Embryonic facial prominence (tissue), 1 donor: ENCODE measurements around the gene SLC22A2.

Experiments used
- DNase-seq: peaks from one replicate; pipeline ENCODE4 v3.0.0-alpha.2; 2016; ENCODE audit errors: extremely low spot score

The SLC22A2 gene

DNA sequence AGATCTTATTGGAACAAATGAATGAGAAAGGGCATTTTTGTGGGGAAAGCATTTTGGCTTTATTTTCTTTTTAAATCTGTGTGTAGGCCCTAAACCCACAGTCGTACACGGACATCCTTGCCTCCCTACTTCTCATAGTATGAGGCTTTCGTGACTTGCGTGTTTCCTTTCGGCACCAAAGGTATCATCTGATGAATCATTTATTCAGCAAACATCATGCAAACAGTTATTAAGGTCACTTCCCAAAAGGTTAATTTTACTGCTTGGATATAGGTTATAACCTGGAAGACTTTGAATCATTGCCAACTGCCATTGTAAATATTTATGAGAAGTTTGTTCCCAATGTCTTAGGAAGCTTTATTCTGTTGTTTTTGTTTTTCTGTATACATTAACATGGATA lies 15.1 kb upstream of the SLC22A2 start:
- DNase-seq: no peak

DNA sequence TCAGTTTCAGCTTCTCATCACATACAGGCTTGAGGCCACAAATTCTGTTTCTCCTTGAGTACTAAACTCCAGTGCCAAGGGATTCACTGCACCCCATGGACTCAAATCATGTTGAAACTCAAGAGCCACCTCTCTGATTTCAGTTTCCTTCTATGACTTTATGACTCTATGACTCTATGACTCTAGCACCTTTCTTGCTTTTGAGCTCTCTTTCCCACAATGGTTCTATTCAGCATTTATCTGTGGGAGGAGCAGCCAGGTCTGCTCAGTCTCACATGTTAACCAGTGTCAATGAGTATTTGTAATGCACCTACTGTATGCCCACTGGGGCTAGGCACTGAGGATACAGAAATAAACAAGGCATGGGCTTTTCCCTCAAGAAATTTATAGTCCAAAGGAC lies 14.6 kb upstream of the SLC22A2 start:
- no peak for DNase-seq

DNA sequence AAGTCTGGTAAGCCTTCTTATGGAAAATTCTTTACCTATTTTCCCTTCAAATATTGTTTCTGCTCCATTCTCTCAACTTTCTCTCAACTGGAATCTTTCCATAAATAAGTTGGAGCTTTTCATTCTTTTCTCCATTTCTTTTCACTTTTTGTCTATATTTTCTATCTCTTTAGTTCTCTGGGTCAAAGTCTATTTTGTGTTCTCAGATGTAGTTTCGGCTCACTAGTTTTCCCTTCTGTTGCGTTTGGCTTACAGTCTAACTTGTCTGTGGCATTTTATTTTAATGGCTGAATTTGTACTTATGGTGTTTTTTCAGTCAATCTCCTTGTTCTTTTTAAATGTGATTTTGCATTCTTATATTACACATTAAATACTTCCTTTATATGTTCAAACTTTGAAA lies 14.1 kb upstream of the SLC22A2 start:
- no peak for DNase-seq

DNA sequence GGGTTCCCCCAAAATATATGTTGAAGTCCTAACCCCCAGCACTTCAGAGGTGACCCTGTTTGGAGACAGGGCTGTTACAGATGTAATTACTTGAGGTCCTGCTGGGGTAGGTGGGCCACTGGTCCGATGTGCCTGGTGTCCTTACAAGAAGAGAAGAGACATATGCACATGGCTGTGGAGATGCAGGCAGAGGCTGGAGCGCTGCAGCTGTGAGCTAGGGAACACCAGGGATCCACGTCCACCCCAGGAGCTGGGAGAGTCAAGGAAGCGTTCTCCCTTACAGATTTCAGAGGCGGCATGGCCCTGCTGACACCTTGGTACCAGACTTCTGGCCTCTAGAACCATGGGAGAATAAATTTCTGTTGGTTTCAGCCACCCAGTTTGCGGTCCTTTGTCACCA lies 11.7 kb upstream of the SLC22A2 start:
- no peak for DNase-seq

DNA sequence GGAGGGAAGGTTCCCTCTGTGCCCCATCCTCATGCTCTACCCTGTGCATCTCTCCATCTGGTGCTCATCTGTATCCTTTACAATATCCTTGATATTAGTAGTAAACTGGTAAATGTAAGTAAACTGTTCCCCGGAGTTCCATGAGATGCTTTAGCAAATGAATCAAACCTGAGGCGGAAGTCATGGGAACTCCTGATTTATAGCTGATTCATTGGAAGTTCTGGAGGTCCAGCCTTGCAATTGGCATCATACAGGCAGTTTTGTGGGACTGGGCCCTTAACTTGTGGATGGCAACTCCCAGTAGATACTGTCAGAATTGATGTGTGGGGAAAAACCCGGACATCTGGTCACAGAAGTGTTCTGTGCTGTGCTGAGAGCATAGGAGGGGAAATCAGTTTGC lies 11.2 kb upstream of the SLC22A2 start:
- DNase-seq: no peak

DNA sequence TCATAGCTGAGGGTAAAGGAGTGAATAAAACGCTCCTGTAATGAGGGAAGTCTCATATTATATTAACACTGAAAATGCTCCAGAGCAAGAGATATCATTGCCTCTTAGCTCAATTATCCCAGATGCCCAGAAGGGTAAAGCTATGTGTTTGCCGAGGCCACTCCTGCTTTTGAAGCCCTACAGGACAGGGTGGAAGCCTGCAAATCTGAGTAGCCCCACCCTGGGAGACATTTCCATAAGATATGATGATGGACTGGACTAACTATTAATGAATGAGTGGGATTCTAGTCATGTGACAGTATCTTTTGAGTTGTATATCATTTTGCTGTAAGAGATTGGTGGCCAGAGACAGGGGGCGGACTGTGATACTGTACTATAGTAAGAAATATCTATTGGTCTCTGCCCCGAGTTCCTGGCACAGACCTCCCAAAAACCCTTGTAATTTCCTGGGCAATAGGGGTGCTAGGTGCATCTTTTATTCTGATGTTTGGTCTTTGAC lies 10.5 kb upstream of the SLC22A2 start:
- DNase-seq: no peak

DNA sequence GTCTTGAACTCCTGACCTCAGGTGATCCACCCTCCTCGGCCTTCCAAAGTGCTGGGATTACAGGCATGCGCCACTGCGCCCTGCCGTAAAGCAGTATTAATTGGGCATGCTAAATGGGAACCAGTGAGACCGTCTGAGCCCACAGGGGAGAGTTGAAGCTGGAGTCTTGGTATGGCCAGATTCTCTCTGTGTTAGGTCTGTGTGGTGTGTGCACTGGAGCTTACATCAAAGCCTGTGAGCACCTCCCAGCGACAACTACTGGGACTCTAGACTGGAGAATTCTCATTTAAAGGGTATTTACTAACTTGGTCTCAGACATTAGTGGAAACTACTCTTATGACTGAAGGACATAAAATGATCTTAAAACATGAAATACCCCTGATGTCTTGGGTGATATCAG lies 8.5 kb upstream of the SLC22A2 start:
- no peak for DNase-seq

DNA sequence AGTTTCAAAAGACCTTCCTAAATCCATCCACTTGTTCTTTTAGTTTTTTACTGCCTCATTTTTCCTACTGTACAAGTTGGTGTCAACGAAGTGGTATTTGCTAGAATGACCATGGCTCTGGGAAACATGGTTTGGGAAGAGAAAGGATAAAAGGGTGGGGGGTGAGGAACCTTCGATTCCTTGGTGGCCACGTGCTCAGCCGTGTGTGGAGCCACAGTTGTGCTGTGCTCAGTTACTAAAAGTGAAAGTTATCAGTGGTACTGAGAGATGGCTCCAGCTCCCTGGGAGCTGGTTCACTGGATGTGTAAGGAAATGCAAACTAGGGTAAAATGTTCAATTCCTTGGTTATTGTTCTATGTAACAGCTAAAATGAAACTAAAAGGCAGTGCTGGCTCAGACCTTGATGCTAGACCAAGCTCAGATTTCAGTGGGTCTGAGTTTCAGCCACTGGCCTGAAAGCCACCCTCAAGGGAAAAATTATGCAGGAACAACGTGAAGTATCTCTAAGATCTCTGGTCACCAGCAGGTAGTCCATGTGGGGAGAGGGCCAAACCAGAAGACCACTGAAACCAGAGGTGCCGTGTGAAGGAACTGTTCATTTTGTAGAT lies 7.4 kb upstream of the SLC22A2 start:
- no peak for DNase-seq

DNA sequence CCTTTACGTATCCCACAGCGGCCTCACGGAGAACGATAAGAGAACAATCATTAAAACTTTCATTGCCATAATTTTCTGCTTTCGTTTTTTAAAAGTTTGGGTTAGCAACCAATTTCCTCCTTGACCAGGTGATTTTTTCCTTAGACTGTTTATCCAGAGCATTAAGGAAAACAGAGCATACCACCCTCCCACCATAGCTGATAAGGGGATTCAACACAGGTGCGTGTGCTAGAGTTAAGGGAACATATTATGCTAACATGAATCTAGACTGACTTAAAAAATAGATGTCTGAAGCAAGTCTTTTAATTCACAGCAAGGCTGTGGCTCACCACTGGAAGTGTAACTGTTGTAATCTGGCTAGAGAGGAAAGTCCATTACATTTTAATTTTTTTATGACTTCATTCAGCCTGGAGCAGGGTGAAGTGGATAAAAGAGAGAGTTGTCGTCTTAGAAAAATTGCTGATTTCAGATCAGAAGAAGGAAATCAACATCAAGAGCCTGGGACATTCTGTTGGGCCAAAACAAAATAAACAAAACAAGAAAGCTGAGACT lies 5.5 kb upstream of the SLC22A2 start:
- no peak for DNase-seq

DNA sequence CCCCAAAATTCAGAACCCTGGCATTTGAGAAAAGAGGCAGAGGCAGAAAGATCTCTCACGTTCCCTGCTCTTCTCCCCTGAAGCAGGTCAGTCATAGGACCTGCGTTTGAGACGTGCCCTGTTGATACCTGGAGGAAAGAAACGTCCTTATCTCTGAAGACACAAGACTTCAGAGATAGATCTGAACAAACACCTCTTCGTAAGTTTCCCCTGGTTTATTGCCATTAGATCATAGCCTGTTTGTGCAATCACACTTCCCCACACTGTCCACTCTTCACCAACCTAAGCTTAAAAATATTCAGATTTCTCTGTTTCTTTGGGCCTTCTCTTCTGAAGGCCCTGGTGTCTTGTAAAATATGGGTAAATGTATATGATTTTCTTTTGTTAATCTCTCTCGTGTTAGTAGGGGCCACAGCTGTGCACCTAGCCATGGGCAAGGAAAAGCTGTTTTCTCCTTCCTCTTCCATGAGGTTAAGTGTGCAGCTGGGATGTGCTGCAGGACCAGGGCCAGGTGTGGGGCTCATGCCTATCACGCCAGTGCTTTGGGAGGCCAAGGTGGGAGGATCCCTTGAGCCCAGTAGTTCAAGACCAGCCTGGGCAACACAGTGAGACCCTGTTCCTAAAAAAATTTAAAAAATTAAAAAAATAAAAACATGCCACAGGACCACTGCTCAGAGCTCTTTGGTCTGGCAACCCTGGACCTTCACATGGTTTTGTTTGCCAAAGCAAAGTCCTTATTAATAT lies 4.7 kb upstream of the SLC22A2 start:
- no peak for DNase-seq

DNA sequence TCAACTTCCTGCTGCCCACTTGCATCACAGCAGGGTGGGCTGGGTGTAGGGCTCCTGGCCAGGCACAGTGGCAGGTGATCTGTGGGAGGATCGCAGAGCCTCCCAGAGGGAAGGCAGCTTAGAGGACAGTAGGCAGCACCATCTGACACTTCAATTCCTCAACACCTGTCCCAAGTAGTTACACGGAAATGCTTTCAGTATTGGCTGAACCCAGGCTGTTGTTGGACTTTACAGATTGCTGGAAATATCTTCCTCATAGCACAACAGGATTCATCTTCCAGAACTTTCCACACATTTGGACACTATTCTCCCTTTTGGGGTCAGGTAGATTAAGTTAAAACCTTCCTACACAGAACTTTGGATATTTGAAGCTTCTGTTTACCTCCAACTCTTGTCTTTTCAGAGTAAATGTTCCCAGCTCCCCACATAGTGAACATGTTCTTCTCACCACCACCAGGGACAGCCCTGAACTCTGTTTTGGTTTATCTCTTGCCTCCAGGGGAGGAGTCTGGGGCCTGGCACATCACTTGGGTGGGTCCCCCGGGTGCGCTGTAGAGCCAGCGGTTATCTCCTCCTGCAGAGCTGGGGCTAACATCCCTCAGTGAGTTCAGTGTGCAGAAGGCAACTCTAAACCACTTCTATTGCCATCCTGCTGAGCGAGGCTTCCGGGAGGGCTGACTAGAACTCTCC lies 3.5 kb upstream of the SLC22A2 start:
- no peak for DNase-seq

DNA sequence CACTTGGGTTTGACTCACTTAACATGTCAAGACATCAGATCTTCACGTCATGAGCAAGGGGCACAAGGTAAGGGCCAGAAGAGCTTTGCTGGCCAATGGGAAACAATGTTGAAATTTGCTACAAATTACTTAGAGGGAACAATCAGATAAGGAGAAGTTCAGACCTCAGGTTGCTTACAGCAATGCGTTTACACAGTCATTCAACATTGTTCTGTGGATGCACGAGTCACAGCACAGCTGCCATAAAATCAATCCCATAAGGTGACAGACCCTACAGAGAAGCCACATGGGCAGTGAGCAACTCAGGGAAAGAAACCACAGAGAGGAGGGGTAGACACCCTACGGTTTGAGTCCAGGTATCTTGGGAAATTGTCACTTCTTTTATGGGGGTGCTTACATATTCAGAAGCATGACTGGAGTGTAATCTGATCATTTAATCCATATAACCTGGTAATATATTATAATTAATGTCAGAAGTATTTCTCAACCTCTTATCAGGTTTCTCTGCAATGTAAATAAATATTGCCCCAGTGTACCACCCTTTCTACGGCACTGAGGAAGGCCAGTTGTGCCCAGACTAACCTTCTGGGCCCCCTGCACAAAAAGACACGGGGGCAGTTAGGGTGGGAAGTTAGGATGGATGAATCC lies 2.3 kb upstream of the SLC22A2 start:
- DNase-seq: no peak

DNA sequence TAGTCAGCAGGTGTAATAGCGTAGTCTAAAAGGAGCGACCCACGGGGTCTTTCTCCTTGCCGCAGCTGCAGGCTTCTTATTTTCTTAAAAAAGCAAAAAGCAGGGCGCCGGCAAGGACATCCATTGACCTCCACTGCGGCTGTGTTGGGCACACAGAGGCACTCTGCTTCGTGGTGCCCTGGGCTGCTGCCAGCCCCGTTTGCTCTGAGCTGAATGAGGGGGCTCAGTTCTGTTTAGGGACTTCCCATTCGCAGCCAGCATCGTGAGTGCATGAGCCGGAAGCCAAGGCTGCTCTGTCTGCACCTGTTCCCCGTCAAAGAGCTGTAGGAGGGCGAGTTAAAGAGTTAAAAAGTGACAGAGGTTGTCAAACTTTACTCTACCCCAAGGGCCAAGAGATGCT lies 1.7 kb upstream of the SLC22A2 start:
- DNase-seq: no peak

DNA sequence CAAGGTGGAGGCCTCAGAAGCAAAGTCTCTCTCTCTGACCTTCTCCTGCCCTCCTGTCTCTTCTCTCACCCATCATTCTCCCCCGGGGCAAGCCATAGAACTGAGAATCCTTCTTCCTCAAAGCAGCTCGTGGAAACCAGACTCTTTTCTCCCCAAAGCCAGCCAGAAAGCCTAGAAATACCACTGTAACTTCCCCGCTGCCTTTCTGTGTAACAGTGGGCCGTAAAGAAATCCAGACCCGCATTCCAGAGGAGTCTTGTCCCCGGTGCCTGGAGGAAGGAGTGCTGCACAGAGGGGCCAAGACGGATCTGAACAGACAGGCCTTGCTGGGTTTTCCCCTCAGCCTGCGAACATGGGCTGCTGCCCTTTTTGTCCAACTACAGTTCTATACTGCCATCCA lies 977 bp upstream of the SLC22A2 start:
- no peak for DNase-seq

DNA sequence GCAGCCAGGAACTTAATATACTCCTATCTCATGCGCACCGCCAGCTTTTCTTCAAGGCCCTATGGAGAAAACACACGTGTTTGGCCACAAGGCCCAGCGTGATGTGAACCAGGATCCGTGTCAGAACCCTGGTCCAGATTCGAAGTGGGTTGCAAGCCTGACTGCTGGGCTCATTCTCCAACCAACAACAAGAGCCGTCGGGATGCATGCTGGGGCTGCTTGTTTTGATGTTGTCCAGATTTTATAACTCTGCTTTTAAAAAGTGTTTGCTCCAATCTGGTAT lies 463 bp upstream of the SLC22A2 start:
- DNase-seq: no peak

DNA sequence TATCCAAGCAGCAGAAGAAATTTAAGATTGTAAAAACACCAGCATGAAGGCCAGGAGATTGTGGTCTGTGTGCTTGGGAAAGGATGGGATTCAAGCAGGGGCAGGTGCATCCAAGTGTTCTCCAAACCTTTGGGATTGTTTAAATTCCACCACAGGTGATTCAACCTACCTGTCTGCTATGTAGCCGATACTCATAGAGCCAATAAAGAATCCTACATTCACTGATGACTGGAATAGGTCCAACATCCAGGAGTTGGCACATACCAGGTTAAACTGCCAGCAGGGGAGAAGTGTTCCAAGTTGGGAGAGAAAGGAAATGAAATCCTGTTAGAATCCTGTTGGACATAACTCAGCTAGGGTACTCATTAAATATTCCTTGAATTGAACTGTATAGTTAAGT lies 2.2 kb downstream of the SLC22A2 start:
- no peak for DNase-seq

DNA sequence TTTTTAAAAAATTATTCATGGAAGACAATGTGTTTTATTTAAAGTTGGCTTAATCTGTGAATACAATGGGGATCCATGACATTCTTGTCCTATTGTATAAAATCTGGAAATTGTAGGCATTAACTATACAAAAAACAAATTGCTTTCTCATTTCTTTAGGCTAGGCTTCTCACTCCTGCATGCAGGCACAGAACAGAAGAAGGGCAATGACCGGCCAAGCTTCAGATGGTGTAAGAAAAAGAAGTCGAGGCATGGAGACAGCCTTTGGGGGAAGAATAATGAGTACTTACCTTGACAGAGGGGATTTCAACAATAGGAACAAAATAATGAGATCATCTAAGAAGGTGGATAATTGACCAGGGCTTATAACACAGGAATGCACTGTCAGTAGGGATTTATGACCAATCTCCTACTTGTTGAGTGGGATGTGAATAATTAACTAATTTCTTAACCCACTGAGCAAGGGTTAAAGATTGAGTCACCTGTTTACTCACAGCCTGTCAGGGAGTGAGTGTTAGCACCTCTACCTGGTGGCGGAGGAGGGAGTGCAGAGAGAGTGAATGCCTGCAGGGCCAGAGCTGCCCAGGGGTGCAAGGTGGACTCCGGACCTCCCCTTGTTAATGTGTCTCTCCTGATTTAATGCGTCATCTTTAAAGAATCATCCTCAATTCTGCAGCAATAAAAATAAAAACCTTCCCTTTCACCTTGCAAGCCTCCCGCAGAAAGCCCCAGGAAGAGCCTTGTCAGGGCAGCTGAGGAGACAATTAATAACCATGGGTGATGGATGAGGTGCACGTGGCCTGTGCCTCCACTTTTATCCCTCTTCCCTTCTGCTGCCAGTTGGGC lies 3.9 kb downstream of the SLC22A2 start:
- DNase-seq: no peak

DNA sequence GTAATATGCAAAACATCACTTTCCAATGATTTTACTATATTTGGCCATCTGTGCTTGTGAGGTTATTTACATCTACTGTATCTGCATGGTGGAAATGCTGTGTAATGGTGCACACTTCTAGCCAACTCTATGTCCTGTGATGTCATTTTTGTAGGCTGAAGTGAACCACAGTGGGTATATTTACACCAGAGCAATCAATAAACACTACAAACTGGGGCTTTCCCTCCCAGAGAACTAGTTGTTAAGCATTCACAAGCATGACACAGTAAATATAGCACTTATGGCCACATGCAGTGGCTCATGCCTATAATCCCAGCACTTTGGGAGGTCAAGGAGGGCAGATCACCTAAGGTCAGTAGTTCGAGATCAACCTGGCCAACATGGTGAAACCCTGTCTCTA lies 4.9 kb downstream of the SLC22A2 start:
- DNase-seq: no peak

DNA sequence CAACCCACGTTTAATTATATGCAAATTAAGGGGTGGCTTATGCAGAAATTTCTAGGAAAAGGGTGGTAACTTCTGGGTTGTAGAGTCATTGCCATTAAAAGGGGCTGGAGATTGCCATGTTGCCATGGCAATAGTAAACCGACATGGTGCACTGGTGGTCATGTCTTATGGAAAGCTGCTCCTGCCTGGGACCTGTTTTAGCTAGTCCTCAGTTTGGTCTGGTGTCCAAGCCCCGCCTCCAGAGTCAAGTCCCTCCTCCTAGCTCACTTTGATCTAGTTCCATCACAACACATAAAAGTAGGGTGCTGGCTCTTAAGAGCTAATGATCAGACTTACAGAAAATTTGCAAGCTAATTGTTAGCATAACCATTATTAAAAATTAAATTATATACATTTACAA lies 5.3 kb downstream of the SLC22A2 start:
- DNase-seq: no peak

DNA sequence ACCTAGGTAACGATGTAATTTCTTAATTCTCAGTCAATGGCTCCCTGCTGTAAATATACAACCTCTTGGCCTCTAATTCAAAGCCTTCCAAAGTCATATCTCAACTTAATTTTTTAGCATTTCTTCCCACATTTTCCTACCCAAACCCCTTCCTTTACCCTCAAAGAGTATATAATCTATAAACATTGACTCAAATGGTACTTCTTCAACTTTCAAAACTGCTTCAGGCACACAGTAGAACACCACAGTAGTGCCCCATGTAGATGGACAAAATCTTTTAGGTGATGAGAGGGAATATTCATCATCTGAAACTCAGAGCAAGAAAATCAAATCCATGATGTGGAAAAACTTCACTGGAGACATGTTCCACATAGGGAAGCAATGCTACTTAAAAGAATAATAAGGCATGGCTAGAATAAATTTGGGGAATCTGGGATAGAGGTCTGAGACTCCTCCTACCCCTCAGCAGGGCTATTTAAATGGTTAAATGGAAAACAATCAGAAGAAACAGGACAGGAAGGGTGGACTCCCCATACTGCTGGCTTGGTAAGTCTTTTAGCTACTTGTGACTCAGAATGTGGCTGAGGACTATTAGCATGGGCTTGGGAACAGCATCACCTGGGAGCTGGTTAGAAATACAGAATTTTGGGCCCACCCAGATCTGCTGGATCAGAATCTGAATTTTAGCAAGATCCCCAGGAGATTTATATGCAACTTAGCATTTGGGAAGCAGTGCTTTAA lies 6.4 kb downstream of the SLC22A2 start:
- DNase-seq: no peak

DNA sequence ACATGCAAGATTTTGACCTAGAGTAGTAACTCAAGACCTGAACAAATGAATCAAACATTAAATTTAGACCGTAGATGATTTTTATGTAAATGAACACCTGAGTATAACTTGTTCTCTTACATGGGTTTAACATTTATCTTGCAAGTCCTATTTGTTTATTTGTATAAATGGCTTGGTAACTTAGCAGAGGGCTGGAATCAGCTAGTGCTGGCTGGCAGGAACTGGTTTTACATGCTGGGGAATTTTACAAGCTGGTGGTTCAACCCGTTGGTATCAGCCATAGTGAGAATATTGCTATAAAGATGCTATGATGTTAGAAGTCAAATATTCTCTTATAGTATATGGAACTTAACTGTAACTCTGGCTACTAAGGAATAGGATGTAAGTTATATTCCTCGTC lies 8.9 kb downstream of the SLC22A2 start:
- no peak for DNase-seq
